K562 (cell line): ENCODE measurements around the gene TSPYL2. TPM values are rescaled to one million over a fixed set of nuclear protein-coding genes. Genes with fewer than 3 reads are reported as not detected.

Experiments used
- ATAC-seq: fragments of 200-7000 bp; cut with Tn5 transposase; 3 replicates; pipeline ENCODE4 v1.9.1; 2020; ENCODE audit warnings: moderate library complexity
- BruUV-seq: library from RNA; stranded (reverse); fragments of 400-500 nt; replicated peaks from 2 replicates; lab custom pipeline; 2021; lab: Mats Ljungman, UMichigan
- CTCF ChIA-PET: fragments of 300-600 bp; formaldehyde crosslinking; extraction: SDS; loops from one replicate; lab custom pipeline; 2021; ENCODE audit warnings: low intra/inter-chr PET ratio; lab: Yijun Ruan, JAX
- POLR2A ChIA-PET: fragments of 300-600, 350-650 bp; sonication (Branson Sonifier 250); formaldehyde crosslinking; extraction: SDS; loops from one replicate; lab custom pipeline; 2021; ENCODE audit warnings: antibody characterized with exemption, inconsistent platforms; lab: Yijun Ruan, JAX
- DNase-seq, 4 experiments: peaks; one replicate each; pipeline versions ENCODE4 v3.0.0 to v3.0.0-alpha.2; 2011 to 2018; ENCODE audit warnings: low spot score in 3 of 4, mixed read lengths in 3 of 4; ENCODE audit errors: extremely low read depth in 1 of 4
- FAIRE-seq: peaks from 2 replicates; lab custom pipeline; 2011; peaks lifted over from hg19 to GRCh38; lab: Jason Lieb, UNC
- H2AFZ ChIP-seq: 2 replicates; pipeline ENCODE4 v1.6.0; 2011; ENCODE audit warnings: low read depth, low read length, control low read depth, inconsistent platforms
- H3K27ac ChIP-seq: fragments of 200-600 bp; 3 replicates; pipeline ENCODE4 v1.8.0; 2011; ENCODE audit warnings: low read depth, mild to moderate bottlenecking, control low read depth, inconsistent platforms, low read length, moderate library complexity, mixed read lengths; ENCODE audit errors: extremely low read depth
- H3K27me3 ChIP-seq, 2 experiments: fragments of 300-600 bp in 1 of 2; 2 replicates in 1 of 2; 3 replicates in 1 of 2; pipeline versions ENCODE4 v1.6.0 to v1.8.0; 2011; ENCODE audit warnings: inconsistent platforms in 2 of 2, low read length in 2 of 2, mild to moderate bottlenecking in 1 of 2, mixed read lengths in 1 of 2, moderate library complexity in 1 of 2; ENCODE audit not compliant: control insufficient read depth in 2 of 2, insufficient read depth in 2 of 2
- H3K36me3 ChIP-seq: fragments of 300-600 bp; 3 replicates; pipeline ENCODE4 v1.8.0; 2011; ENCODE audit warnings: mild to moderate bottlenecking, low read length, inconsistent platforms; ENCODE audit not compliant: control insufficient read depth, insufficient read depth
- H3K4me1 ChIP-seq, 2 experiments: fragments of 200-600 bp in 1 of 2; replicated peaks in 1 of 2; 2 replicates in 1 of 2; 3 replicates in 1 of 2; pipeline versions ENCODE4 v1.5.1 to v1.8.0; 2011; ENCODE audit warnings: inconsistent platforms in 2 of 2, low read length in 2 of 2, mild to moderate bottlenecking in 1 of 2, mixed read lengths in 1 of 2, moderate library complexity in 1 of 2; ENCODE audit not compliant: control insufficient read depth in 2 of 2, insufficient read depth in 2 of 2
- H3K4me2 ChIP-seq: 2 replicates; pipeline ENCODE4 v1.6.1; 2011; ENCODE audit warnings: low read length, control low read depth, inconsistent platforms, mixed read lengths; ENCODE audit not compliant: insufficient read depth
- H3K4me3 ChIP-seq: fragments of 200-600 bp; sonication (generic), shearing (Covaris generic); 2 replicates; pipeline ENCODE4 v1.5.1; 2016; ENCODE audit warnings: control low read depth, inconsistent platforms
- H3K79me2 ChIP-seq: fragments of 200-600 bp; 3 replicates; pipeline ENCODE4 v1.8.0; 2011; ENCODE audit warnings: low read length, inconsistent platforms; ENCODE audit not compliant: control insufficient read depth, insufficient read depth
- H3K9ac ChIP-seq, 2 experiments: 2 replicates each; pipeline versions ENCODE4 v1.6.0 to v1.6.1; 2011; ENCODE audit warnings: low read depth in 2 of 2, low read length in 2 of 2, control low read depth in 1 of 2, inconsistent platforms in 1 of 2, mild to moderate bottlenecking in 1 of 2, mixed read lengths in 1 of 2; ENCODE audit not compliant: insufficient read depth in 1 of 2
- H3K9me1 ChIP-seq: one replicate; pipeline ENCODE4 v1.6.0; 2011; ENCODE audit warnings: inconsistent platforms, mild to moderate bottlenecking, low read length, moderate library complexity; ENCODE audit not compliant: control insufficient read depth, insufficient read depth
- H3K9me3 ChIP-seq: replicated peaks from 2 replicates; pipeline ENCODE4 v1.5.1; 2011; ENCODE audit warnings: low read depth, low read length, inconsistent platforms; ENCODE audit not compliant: control insufficient read depth, insufficient read depth
- H4K20me1 ChIP-seq: replicated peaks from 2 replicates; pipeline ENCODE4 v1.6.1; 2011; ENCODE audit warnings: low read length, inconsistent platforms, mixed read lengths; ENCODE audit not compliant: control insufficient read depth, insufficient read depth
- DPF2 ChIP-seq: fragments of 450-650 bp; IDR thresholded peaks from 2 replicates; pipeline ENCODE4 v1.6.1; 2016
- ZNF165 ChIP-seq: fragments of 250-450 bp; sonication (Bioruptor Pico); IDR thresholded peaks from 2 replicates; pipeline ENCODE4 v1.4.0; 2020; ENCODE audit warnings: borderline replicate concordance
- ZSCAN32 ChIP-seq: fragments of 450-650 bp; formaldehyde crosslinking; IDR thresholded peaks from 2 replicates; pipeline ENCODE4 v1.4.0; 2020; ENCODE audit warnings: mild to moderate bottlenecking, moderate library complexity
- WGBS: fragments of 100-300 bp; shearing (Covaris generic); methylation state at CpG from one replicate; pipeline ENCODE4 v1.1.6; 2016; ENCODE audit warnings: low coverage, mixed read lengths; ENCODE audit not compliant: insufficient coverage; ENCODE audit errors: missing lambda C conversion rate; 5-methylcytosine and 5-hydroxymethylcytosine counted together
- in situ Hi-C: fragments of 300-500 bp; cut with MboI; formaldehyde crosslinking; loops from 4 replicates; pipeline ENCODE4 v1.15.0; 2018; ENCODE audit warnings: inconsistent platforms, mixed read lengths
- intact Hi-C: fragments of 100-400 bp; cut with micrococcal nuclease; formaldehyde crosslinking; loops from 2 replicates; pipeline ENCODE4 v1.14.2; 2022
- polyA plus RNA-seq, 8 experiments: library from polyadenylated mRNA; depleted of rRNA in 4 of 8; stranded (reverse) in 5 of 8; unstranded in 3 of 8; fragments of >200 nt; fragmentation: Nextera tagmentation in 2 of 8; fragmentation: Illumina TruSeq in 1 of 8; extraction: Ambion mirVana in 2 of 8; extraction: Trizol in 1 of 8; gene quantifications; 2 replicates each; pipeline versions ENCODE4 v1.2.1 to v1.2.3, GENCODE V29; 2011 to 2014; ENCODE audit warnings: inconsistent platforms in 1 of 8, missing spikeins in 1 of 8
- total RNA-seq, 7 experiments: library from RNA; depleted of rRNA in 6 of 7; stranded (reverse); fragments of >200 nt in 6 of 7; fragmentation: Illumina TruSeq in 2 of 7; extraction: Trizol in 2 of 7; gene quantifications; 2 replicates each; pipeline versions ENCODE4 v1.2.1 to v1.2.3, GENCODE V29; 2011 to 2021; ENCODE audit warnings: low replicate concordance in 1 of 7
- TF ChIP-seq, protein P1 (sequence below): fragments of 450-650 bp; IDR thresholded peaks from 2 replicates; pipeline ENCODE4 v1.6.1; 2014; ENCODE audit warnings: low read depth, mild to moderate bottlenecking, moderate library complexity, borderline replicate concordance
- TF ChIP-seq, protein P2 (sequence below), 2 experiments: IDR thresholded peaks; 2 replicates each; pipeline ENCODE4 v1.6.1; 2011; ENCODE audit warnings: borderline replicate concordance in 1 of 2, control low read depth in 1 of 2, low read depth in 1 of 2, low read length in 1 of 2, mild to moderate bottlenecking in 1 of 2, mixed read lengths in 1 of 2, moderate library complexity in 1 of 2; ENCODE audit not compliant: insufficient read depth in 1 of 2, insufficient read length in 1 of 2, poor library complexity in 1 of 2, severe bottlenecking in 1 of 2; ENCODE audit errors: extremely low read depth in 1 of 2

Gene TSPYL2
- total and polyA plus RNA-seq, 9 of the 15 experiments (the other 6 are each of a cell fraction or from before 2014, with no cell fraction given), result 0.41 to 20.0 (median 10.8) TPM

GRCh38 chrX:53047228-53047627 is 34.9 kb upstream of the TSPYL2 start:
- Histone ChIP-seq H2AFZ (no peak overlapping the region), H3K4me3 (no peak overlapping the region), H3K4me2 (no peak overlapping the region), H4K20me1 (no peaks in the 10 kb centered on the region), H3K9me3 (no peaks in the 10 kb centered on the region), H3K9me1 (no peaks in the 10 kb centered on the region), H3K79me2 (no peaks in the 10 kb centered on the region), H3K4me1 (no peaks in the 10 kb centered on the region), H3K9ac (no peak overlapping the region), H3K27ac (no peak overlapping the region), H3K36me3 (no peaks in the 10 kb centered on the region), H3K27me3 (peaks cover 0 to 9% of the 10 kb centered on the region in 2 experiments; a peak in 2 of 5 replicates)
- no peak for DNase-seq
- TF ChIP-seq ZSCAN32 (CRISPR knock-in tag) (no peak), DPF2 (no peak), ZNF165 (CRISPR knock-in tag) (no peak)
- TF ChIP-seq, protein P1, sequence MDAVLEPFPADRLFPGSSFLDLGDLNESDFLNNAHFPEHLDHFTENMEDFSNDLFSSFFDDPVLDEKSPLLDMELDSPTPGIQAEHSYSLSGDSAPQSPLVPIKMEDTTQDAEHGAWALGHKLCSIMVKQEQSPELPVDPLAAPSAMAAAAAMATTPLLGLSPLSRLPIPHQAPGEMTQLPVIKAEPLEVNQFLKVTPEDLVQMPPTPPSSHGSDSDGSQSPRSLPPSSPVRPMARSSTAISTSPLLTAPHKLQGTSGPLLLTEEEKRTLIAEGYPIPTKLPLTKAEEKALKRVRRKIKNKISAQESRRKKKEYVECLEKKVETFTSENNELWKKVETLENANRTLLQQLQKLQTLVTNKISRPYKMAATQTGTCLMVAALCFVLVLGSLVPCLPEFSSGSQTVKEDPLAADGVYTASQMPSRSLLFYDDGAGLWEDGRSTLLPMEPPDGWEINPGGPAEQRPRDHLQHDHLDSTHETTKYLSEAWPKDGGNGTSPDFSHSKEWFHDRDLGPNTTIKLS, result no peak
- TF ChIP-seq, protein P2, sequence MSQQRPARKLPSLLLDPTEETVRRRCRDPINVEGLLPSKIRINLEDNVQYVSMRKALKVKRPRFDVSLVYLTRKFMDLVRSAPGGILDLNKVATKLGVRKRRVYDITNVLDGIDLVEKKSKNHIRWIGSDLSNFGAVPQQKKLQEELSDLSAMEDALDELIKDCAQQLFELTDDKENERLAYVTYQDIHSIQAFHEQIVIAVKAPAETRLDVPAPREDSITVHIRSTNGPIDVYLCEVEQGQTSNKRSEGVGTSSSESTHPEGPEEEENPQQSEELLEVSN (IDR thresholded peaks at IDR 0.05; ENCODE audit: borderline replicate concordance in 1 of 2, extremely low read depth in 1 of 2, insufficient read depth in 1 of 2, insufficient read length in 1 of 2, low read depth in 1 of 2, low read length in 1 of 2, poor library complexity in 1 of 2, severe bottlenecking in 1 of 2), result no peak
- 16% methylated on average over 5 of the region's 6 CpGs for WGBS
- BruUV-seq, result no TSS peak
- no peak for ATAC-seq
- no peak for FAIRE-seq
- ChIA-PET CTCF (no interaction called here), POLR2A (no interaction called here)
- in situ Hi-C loops, result no loop called here
- intact Hi-C loops, result no loop called here
